IMR-90 (cell line): ENCODE data around the gene MMD2.

ENCODE experiments used
- CTCF ChIP-seq: conservative IDR thresholded peaks from 2 replicates; pipeline ENCODE4 v1.5.1; 2012; ENCODE audit warnings: mild to moderate bottlenecking, low read depth, low read length, improper control_type of control experiment
- FOS ChIP-seq: fragments of 150-350 bp; IDR thresholded peaks from 2 replicates; pipeline ENCODE4 v1.6.1; 2016; ENCODE audit warnings: low read depth, low read length
- MAZ ChIP-seq: IDR thresholded peaks from 2 replicates; pipeline ENCODE4 v1.6.1; 2012; ENCODE audit warnings: low read depth, mild to moderate bottlenecking, low read length, improper control_type of control experiment, moderate library complexity, borderline replicate concordance
- NFE2L2 ChIP-seq: fragments of 150-350 bp; IDR thresholded peaks from 2 replicates; pipeline ENCODE4 v1.6.1; 2016; ENCODE audit warnings: low read depth, mild to moderate bottlenecking, low read length
- POLR2A ChIP-seq: IDR thresholded peaks from 2 replicates; pipeline ENCODE4 v1.6.1; 2012; ENCODE audit warnings: mild to moderate bottlenecking, low read depth, low read length

GRCh38 chr7:4962872-4963775 lies 4.1 kb upstream of the MMD2 start:
- TF ChIP-seq CTCF (no peak), MAZ (no peak), POLR2A (no peak), FOS (no peak), NFE2L2 (no peak)
